Endothelial cell of umbilical vein (primary cell): Measurements from ENCODE around the gene DNTT. TPM values are rescaled to one million over a fixed set of nuclear protein-coding genes. Genes with fewer than 3 reads are reported as not detected.

Experiments used
- BruUV-seq: library from RNA; stranded (reverse); fragments of 400-500 nt; replicated peaks from 2 replicates; lab custom pipeline; 2021; lab: Mats Ljungman, UMichigan
- CTCF ChIA-PET: fragments of 300-600, 350-600 bp; sonication (Branson Sonifier 250); formaldehyde crosslinking; loops from one replicate; lab custom pipeline; 2021; ENCODE audit warnings: antibody characterized with exemption, inconsistent platforms; lab: Charles Lee
- POLR2A ChIA-PET: fragments of 300-600, 350-600 bp; sonication (Branson Sonifier 250); formaldehyde crosslinking; loops from one replicate; lab custom pipeline; 2021; ENCODE audit warnings: antibody characterized with exemption, inconsistent platforms; lab: Charles Lee
- DNase-seq: peaks from one replicate; pipeline ENCODE4 v3.0.0-alpha.2; 2011; ENCODE audit warnings: low read depth, low spot score
- FAIRE-seq: peaks from 2 replicates; lab custom pipeline; 2011; peaks lifted over from hg19 to GRCh38; lab: Jason Lieb, UNC
- H2AFZ ChIP-seq: 2 replicates; pipeline ENCODE4 v1.6.0; 2012; ENCODE audit warnings: low read depth, low read length, control low read depth, inconsistent platforms
- H3K27ac ChIP-seq: 2 replicates; pipeline ENCODE4 v1.5.1; 2011; ENCODE audit warnings: low read depth, mild to moderate bottlenecking, control low read depth, low read length, moderate library complexity; ENCODE audit not compliant: insufficient read depth
- H3K27me3 ChIP-seq, 2 experiments: 2 replicates each; pipeline versions ENCODE4 v1.6.0 to v1.6.1; 2011; ENCODE audit warnings: low read length in 2 of 2, mixed read lengths in 1 of 2; ENCODE audit not compliant: control insufficient read depth in 2 of 2, insufficient read depth in 2 of 2
- H3K36me3 ChIP-seq, 2 experiments: 2 replicates in 1 of 2; 3 replicates in 1 of 2; pipeline ENCODE4 v1.5.1; 2011; ENCODE audit warnings: low read length in 2 of 2, mild to moderate bottlenecking in 1 of 2, moderate library complexity in 1 of 2; ENCODE audit not compliant: control insufficient read depth in 2 of 2, insufficient read depth in 2 of 2; ENCODE audit errors: extremely low read depth in 1 of 2
- H3K4me1 ChIP-seq: 3 replicates; pipeline ENCODE4 v1.5.1; 2011; ENCODE audit warnings: mild to moderate bottlenecking, low read length; ENCODE audit not compliant: control insufficient read depth, insufficient read depth; ENCODE audit errors: extremely low read depth
- H3K4me2 ChIP-seq: 2 replicates; pipeline ENCODE4 v1.6.1; 2011; ENCODE audit warnings: low read length, control low read depth, mixed read lengths; ENCODE audit not compliant: insufficient read depth
- H3K4me3 ChIP-seq, 3 experiments: fragments of 200-600 bp in 1 of 3; sonication (generic), shearing (Covaris generic) in 1 of 3; replicated peaks in 1 of 3; 2 replicates each; pipeline ENCODE4 v1.5.1; 2011 to 2016; ENCODE audit warnings: control low read depth in 3 of 3, low read length in 3 of 3, mild to moderate bottlenecking in 2 of 3, inconsistent platforms in 1 of 3, low read depth in 1 of 3, moderate library complexity in 1 of 3; ENCODE audit not compliant: insufficient read depth in 1 of 3
- H3K79me2 ChIP-seq: 2 replicates; pipeline ENCODE4 v1.6.0; 2012; ENCODE audit warnings: low read length, inconsistent platforms; ENCODE audit not compliant: control insufficient read depth, insufficient read depth
- H3K9ac ChIP-seq: replicated peaks from 2 replicates; pipeline ENCODE3; 2011; ENCODE audit warnings: low read length, control low read depth; ENCODE audit not compliant: insufficient read depth; ENCODE audit errors: extremely low read depth
- H3K9me1 ChIP-seq: replicated peaks from 3 replicates; pipeline ENCODE4 v1.6.0; 2011; ENCODE audit warnings: mild to moderate bottlenecking, low read length; ENCODE audit not compliant: control insufficient read depth, insufficient read depth; ENCODE audit errors: extremely low read depth
- H3K9me3 ChIP-seq: replicated peaks from 2 replicates; pipeline ENCODE4 v1.5.1; 2012; ENCODE audit warnings: low read length, inconsistent platforms; ENCODE audit not compliant: control insufficient read depth, insufficient read depth
- H4K20me1 ChIP-seq: replicated peaks from 2 replicates; pipeline ENCODE3; 2011; ENCODE audit warnings: mild to moderate bottlenecking, low read length; ENCODE audit not compliant: control insufficient read depth, insufficient read depth; ENCODE audit errors: extremely low read depth
- EZH2 ChIP-seq: IDR thresholded peaks from 2 replicates; pipeline ENCODE4 v1.6.1; 2012; ENCODE audit warnings: borderline replicate concordance, low read depth, mild to moderate bottlenecking, moderate library complexity, low read length, inconsistent platforms; ENCODE audit not compliant: severe bottlenecking
- FOS ChIP-seq: IDR thresholded peaks from 2 replicates; pipeline ENCODE4 v1.6.1; 2011; ENCODE audit warnings: mild to moderate bottlenecking, low read length, moderate library complexity, borderline replicate concordance; ENCODE audit not compliant: insufficient read depth
- GATA2 ChIP-seq: IDR thresholded peaks from 2 replicates; pipeline ENCODE4 v1.7.0; 2011; ENCODE audit warnings: low read depth, mild to moderate bottlenecking, moderate library complexity, mixed read lengths, low read length; ENCODE audit not compliant: insufficient read length, insufficient read depth
- JUN ChIP-seq: IDR thresholded peaks from 2 replicates; pipeline ENCODE4 v1.6.1; 2011; ENCODE audit warnings: borderline replicate concordance, low read depth; ENCODE audit not compliant: insufficient read length, insufficient read depth
- MYC ChIP-seq: IDR thresholded peaks from one replicate; pipeline ENCODE4 v1.6.1; 2011; ENCODE audit warnings: mild to moderate bottlenecking, low read depth, low read length
- dilution Hi-C: fragments of 300-500 bp; cut with MboI; formaldehyde crosslinking; loops from one replicate; pipeline ENCODE4 v1.15.0; 2019; ENCODE audit warnings: low sequenced_read_pairs; ENCODE audit not compliant: extremely low pct_ligation_motif_present
- intact Hi-C: fragments of 100-400 bp; cut with micrococcal nuclease; formaldehyde crosslinking; loops from one replicate; pipeline ENCODE4 v1.10.0; 2022
- polyA plus RNA-seq, 4 experiments: library from polyadenylated mRNA; depleted of rRNA in 3 of 4; stranded (reverse) in 3 of 4; unstranded in 1 of 4; fragments of >200 nt; gene quantifications; 2 replicates each; pipeline versions ENCODE4 v1.2.1 to v1.2.3, GENCODE V29; 2011 to 2012; ENCODE audit warnings: missing spikeins in 1 of 4
- total RNA-seq: library from RNA; stranded (reverse); gene quantifications from 2 replicates; pipeline ENCODE4 v1.2.3, GENCODE V29; 2021
- TF ChIP-seq, protein P1 (sequence below): IDR thresholded peaks from 2 replicates; pipeline ENCODE4 v1.6.1; 2011; ENCODE audit not compliant: insufficient read depth, insufficient read length
- TF ChIP-seq, protein P2 (sequence below), 2 donors: IDR thresholded peaks; 1 replicate in 1 of 2; 2 replicates in 1 of 2; pipeline ENCODE4 v1.5.1; 2011; ENCODE audit warnings: low read length in 2 of 2, mild to moderate bottlenecking in 2 of 2, moderate library complexity in 2 of 2, control low read depth in 1 of 2, inconsistent platforms in 1 of 2, low read depth in 1 of 2; ENCODE audit not compliant: insufficient read depth in 1 of 2; ENCODE audit errors: extremely low read depth in 1 of 2

DNTT gene
- total and polyA plus RNA-seq, 2 donors (not counting 3 experiments of a cell fraction or from before 2014, with no cell fraction given): not detected

DNA sequence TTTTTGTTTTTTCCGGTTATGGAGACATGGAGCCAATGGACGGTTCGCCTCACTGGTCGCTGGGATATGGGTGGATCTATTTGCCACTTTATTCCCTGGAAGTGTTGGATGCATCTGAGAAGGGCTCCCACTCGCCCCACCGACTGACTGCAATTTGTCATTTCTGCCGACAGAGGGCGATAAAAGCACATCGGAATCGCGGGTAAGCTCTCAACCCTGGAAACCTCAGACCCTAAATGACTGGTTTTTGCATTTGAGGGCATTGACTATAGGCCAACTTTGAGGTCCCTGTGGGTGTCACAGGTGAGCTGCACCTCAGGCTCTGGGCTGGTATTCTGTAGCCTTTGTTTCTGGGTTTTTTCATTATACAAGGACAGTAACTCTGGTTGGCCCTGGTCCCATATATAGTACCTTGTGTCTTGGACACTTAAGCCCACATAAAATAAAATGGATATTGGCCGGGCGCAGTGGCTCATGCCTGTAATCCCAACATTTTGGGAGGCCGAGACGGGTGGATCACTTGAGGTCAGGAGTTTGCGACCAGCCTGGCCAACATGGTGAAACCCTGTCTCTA, 66.4 kb downstream of the DNTT start:
- no peak overlapping the region for H3K27ac ChIP-seq
- ChIA-PET CTCF (interaction anchor here (0.6 to 3.0 kb wide), 37 partner anchors 8 to 847 kb away, joined by 3 to 17 read pairs (median 3); partner anchors contain the start of genes OPALIN and TLL2), POLR2A (no interaction called here)
- peak; percentile 61 for DNase-seq
- H3K4me2 ChIP-seq: no peak overlapping the region
- H3K36me3 ChIP-seq: no peaks in the 10 kb centered on the region
- no peak overlapping the region for H3K9ac ChIP-seq
- H4K20me1 ChIP-seq: no peaks in the 10 kb centered on the region
- FAIRE-seq: peak; percentile 82
- no peaks in the 10 kb centered on the region for H3K9me3 ChIP-seq
- TF ChIP-seq MYC (no peak), EZH2 (no peak), GATA2 (no peak), JUN (no peak), FOS (no peak)
- TF ChIP-seq, protein P1, sequence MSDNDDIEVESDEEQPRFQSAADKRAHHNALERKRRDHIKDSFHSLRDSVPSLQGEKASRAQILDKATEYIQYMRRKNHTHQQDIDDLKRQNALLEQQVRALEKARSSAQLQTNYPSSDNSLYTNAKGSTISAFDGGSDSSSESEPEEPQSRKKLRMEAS: no peak
- TF ChIP-seq, protein P2, sequence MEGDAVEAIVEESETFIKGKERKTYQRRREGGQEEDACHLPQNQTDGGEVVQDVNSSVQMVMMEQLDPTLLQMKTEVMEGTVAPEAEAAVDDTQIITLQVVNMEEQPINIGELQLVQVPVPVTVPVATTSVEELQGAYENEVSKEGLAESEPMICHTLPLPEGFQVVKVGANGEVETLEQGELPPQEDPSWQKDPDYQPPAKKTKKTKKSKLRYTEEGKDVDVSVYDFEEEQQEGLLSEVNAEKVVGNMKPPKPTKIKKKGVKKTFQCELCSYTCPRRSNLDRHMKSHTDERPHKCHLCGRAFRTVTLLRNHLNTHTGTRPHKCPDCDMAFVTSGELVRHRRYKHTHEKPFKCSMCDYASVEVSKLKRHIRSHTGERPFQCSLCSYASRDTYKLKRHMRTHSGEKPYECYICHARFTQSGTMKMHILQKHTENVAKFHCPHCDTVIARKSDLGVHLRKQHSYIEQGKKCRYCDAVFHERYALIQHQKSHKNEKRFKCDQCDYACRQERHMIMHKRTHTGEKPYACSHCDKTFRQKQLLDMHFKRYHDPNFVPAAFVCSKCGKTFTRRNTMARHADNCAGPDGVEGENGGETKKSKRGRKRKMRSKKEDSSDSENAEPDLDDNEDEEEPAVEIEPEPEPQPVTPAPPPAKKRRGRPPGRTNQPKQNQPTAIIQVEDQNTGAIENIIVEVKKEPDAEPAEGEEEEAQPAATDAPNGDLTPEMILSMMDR (IDR thresholded peaks at IDR 0.05; ENCODE audit: extremely low read depth in 1 of 2, insufficient read depth in 1 of 2, low read depth in 1 of 2, low read length in 2 of 2): peak; percentile 85 to 91
- no peaks in the 10 kb centered on the region for H3K79me2 ChIP-seq
- peaks cover 10% of the 10 kb centered on the region for H3K4me1 ChIP-seq
- dilution Hi-C loops (no loop called here), intact Hi-C loops (no loop called here)
- H3K9me1 ChIP-seq: no peaks in the 10 kb centered on the region
- no peak overlapping the region for H3K4me3 ChIP-seq
- no TSS peak for BruUV-seq
- no peaks in the 10 kb centered on the region for H3K27me3 ChIP-seq
- no peak overlapping the region for H2AFZ ChIP-seq
